GM19240 (cell line): ENCODE data around the gene HBB.
"Not testable (repeated sequence)": the region's sequence is repeated elsewhere in the genome, so short reads cannot be mapped to it uniquely, and the experiment has no call there.

Experiments
- DNase-seq: peaks from one replicate; pipeline ENCODE4 v3.0.0; 2011; ENCODE audit warnings: low spot score; ENCODE audit not compliant: insufficient read length

HBB gene

GRCh38 chr11:5226732-5227310 is at the start of gene HBB:
TSS of gene HBB (minus strand) at chr11:5227071. CDS start at chr11:5227021, 50 bp downstream.
- no peak for DNase-seq

GRCh38 chr11:5275369-5276110 is 48.7 kb upstream of the HBB start:
- DNase-seq, result no peak

- no peak for DNase-seq
These were observed 47.5 kb upstream of the HBB start for GRCh38 chr11:5274395-5274794.

GRCh38 chr11:5272395-5273017 is 45.6 kb upstream of the HBB start:
- no peak for DNase-seq

- no peak for DNase-seq
These were observed 42.9 kb upstream of the HBB start, which contains the start of gene HBE1 for GRCh38 chr11:5269715-5270147. TSS of gene HBE1 (minus strand) at chr11:5269945. CDS start at chr11:5269890, 55 bp downstream.

GRCh38 chr11:5267033-5267563 is 40.2 kb upstream of the HBB start:
- no peak for DNase-seq

- DNase-seq, result no peak
These were observed 39.7 kb upstream of the HBB start for GRCh38 chr11:5266609-5267008.

- DNase-seq, result no peak
These were observed 39.0 kb upstream of the HBB start for GRCh38 chr11:5265832-5266231.

- DNase-seq, result no peak
These were observed 31.8 kb upstream of the HBB start for GRCh38 chr11:5258543-5259262.

- DNase-seq, result no peak
These were observed 30.4 kb upstream of the HBB start for GRCh38 chr11:5257296-5257695.

GRCh38 chr11:5254646-5255413 is 28.0 kb upstream of the HBB start, which contains the start of gene HBG2:
TSS of gene HBG2 (minus strand) at chr11:5254781. CDS start at chr11:5254728, 53 bp downstream.
- not testable (repeated sequence) for DNase-seq

- DNase-seq, result not testable (repeated sequence)
These were observed 27.2 kb upstream of the HBB start for GRCh38 chr11:5254023-5254422.

- not testable (repeated sequence) for DNase-seq
These were observed 26.6 kb upstream of the HBB start for GRCh38 chr11:5253440-5253839.

- no peak for DNase-seq
These were observed 26.0 kb upstream of the HBB start for GRCh38 chr11:5252919-5253265.

GRCh38 chr11:5252192-5252918 is 25.5 kb upstream of the HBB start:
- DNase-seq, result no peak

GRCh38 chr11:5251746-5252145 is 24.9 kb upstream of the HBB start:
- no peak for DNase-seq

- no peak for DNase-seq
These were observed 23.8 kb upstream of the HBB start for GRCh38 chr11:5250543-5251204.

- DNase-seq, result not testable (repeated sequence)
These were observed 23.0 kb upstream of the HBB start, which contains the start of gene HBG1 for GRCh38 chr11:5249807-5250396. TSS of gene HBG1 (minus strand) at chr11:5249857. CDS start at chr11:5249804, 53 bp downstream.

GRCh38 chr11:5248498-5248897 is 21.6 kb upstream of the HBB start:
- DNase-seq, result not testable (repeated sequence)
